C1 segment of cervical spinal cord (tissue), 14 donors: ENCODE measurements around the gene DDN.

Experiments used
- DNase-seq, 14 donors: peaks; one replicate each; lab custom pipeline; 2025; lab: John Stamatoyannopoulos, UW

The DDN gene

DNA sequence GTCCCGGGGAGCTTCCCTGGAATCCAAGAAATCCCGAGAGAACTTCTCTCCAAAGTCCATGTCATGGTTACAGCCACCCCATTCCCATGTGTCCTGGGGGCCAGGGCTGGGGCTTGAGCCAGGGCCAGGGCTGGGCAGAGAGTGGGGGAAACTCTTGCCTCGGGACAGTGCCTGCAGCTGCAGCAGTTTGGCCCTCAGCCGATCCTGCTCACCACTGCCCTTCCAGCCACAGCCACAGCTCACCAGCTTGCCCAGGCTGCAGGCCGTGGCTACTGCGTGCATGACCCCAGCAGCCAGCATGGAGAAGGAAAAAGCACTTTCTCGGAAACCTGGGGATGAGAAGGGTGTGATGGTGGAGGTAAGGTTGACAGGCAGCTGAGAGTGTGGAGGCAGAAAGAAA, 31.2 kb downstream of the DDN start:
- no peak for DNase-seq

DNA sequence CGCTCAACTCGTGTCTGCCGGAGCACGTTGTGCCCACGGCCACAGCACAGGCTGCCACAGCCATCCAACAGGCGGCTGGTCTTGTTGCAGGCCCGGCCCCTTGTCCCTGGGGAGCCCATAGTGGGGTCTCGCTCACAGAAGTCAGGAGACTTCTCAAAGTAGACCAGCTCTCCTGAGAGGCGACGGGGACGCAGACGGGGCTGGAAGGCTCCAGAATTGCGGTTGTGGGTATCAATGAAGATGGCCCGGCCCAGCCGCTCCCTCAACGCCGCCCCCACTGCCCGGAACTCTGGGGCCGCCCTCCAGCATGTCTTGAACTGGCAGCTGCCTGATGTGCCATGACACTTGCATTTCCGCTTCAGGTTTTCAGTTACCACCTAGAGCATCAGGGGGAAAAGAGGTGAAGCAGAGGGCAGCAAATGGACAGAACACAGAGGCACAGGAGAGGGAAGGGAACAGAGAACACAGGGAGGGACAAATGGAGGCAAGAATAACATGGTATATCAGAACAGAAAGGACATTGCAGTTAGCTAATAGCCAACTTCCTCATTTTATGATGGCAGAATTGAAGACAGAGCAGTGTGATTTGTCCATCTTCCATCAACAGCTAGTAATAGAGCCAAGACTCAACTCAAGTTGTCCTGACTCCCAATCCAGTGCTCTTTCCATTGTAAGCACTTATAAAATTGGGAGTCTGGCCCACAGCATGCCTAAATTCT, 32.8 kb downstream of the DDN start:
- no peak for DNase-seq

DNA sequence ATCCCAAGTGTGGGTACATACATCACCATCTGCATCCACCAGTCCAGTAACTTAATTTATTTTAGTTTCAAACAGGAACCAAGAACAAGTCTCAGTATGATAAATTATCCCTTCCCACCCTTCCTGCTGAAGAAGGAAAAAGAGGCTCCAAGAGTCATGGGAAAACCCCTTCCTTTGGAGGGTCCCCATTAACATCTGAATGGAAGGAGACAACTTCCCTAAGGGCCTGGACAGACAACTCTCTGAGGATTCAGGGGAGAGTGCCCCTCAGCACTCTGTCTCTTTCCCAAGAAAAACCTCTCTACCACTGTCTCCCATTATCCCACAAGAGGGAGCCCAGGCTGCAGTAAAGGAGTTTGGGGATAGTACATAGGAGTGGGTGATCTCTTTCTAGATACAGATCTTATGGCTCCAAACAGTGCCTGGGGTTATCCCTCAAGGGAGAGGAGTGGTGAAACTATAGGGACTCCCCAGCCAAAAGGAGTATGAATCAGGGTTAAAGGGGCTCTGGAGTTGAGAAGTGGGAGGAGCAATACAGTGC, 33.8 kb downstream of the DDN start:
- no peak for DNase-seq

DNA sequence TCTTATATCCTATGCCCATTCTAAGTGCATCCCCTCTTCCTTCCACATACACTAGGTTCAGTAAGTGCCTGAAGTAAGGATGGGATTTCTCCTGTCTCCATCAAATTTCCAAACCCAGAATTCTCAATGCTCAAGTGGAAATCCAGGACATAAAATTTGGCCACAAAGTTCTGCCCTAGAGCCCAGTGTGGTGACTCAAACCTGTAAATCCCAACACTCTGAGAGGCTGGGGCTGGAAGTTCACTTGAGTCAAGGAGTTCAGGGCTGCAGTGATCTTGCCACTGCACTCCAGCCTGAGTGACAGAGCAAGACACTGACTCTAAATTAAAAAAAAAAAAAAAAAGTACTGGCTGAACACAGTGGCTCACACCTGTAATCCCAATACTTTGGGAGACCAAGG, 37.4 kb downstream of the DDN start:
- no peak for DNase-seq

DNA sequence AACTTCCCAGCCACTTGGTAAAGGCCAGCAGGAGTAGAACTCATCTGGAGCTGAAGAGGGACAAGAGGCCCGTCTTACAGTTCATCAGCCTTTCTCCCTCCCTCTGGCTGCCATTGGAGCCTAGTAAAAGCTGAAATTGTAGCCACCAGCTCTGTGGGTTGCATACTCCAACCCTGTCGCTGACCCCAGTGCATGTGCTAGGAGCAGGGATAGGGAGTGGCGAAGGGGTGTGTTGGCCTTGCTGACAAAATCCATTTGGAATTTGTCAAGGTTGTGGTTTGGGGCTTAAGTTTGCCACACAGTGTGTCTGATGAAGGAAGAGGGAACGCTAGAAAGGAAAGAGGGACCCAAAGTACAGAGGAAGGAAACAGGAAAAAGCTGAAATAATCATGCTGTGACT, 37.8 kb downstream of the DDN start:
- DNase-seq = no peak

DNA sequence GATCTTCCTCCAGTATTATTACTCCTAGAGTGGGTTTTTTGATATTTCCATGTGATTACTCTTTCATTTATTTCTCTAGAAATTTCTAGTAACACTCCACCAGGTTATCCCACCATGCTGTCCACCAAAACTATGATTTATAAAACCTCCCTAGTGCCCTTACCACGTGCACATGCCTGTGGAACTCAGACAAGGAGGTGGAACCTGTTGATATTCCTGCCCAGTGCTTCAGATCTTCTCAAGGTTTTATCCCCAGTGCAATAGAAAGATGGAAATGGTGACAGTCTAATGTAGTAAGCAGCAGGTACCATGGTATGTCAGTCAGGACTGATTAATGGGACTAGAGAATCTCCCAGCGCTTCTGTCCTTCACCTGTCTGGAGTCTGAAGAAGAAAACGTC, 38.3 kb downstream of the DDN start:
- DNase-seq = no peak

DNA sequence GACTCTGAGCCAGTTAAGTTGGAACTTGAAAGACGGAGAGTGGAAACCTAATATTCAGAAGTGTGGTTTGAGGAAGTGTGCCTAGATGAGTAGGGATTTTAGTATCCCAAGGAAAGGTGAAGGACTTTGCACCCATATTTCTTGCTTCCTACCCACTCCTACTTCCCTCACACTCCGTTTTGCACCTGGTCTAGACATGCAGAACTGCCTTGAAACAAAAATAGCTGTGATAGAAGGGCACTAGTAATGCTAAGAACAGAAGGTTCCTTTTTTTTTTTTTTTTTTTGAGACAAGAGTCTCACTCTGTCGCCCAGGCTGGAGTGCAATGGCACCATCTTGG, 41.2 kb downstream of the DDN start:
- no peak for DNase-seq

DNA sequence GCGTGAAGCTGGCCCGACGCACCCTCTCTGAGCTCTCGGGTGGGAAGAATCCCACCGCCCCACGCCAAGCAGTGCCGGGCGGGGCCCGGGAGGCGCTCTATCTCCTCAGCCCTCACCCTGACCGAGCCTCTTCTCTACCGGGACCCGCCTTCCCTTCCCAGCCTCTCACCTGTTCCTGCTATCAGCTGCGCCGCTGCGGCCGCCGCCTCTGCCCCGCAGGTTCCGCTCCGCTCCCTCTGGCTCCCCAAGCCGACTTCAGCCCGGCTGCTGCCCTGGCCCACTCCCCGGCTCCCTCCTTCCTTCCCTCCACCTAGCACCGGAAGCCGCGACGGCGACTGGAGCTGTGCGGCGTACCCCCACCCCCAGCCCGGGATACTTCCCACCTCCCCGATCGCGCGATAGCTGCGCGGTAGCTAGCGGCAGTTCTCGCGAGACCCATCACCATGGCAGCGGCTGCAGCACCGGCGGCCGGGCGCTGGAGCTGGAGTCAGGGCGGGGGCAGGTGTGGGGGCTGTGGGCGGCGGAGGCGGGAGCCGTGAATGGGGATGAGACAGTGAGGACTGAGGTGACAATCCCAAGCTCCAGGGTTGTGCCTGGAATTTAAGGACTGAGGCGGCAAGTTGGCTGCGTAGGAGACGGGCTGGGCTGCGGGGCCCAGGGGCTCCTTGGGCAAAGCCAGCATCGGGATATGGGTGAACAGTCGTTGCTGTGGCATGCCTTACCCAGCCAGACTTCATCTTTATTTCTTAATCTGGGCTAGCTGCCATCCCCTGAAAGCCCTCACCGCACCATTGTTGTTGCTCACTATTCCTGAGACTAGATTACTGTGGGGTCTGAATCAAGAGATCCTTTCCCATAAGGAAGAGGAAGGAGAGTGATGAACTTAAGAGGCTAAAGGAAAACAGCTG, 41.8 kb downstream of the DDN start, which contains the start of gene ARF3:
ARF3 (minus strand) TSS at position 347 of the 908 bp plus-strand sequence. CDS start 16,392 bp downstream, outside the sequence.
- DNase-seq = peak; percentile 16 to 87 (median 74)

DNA sequence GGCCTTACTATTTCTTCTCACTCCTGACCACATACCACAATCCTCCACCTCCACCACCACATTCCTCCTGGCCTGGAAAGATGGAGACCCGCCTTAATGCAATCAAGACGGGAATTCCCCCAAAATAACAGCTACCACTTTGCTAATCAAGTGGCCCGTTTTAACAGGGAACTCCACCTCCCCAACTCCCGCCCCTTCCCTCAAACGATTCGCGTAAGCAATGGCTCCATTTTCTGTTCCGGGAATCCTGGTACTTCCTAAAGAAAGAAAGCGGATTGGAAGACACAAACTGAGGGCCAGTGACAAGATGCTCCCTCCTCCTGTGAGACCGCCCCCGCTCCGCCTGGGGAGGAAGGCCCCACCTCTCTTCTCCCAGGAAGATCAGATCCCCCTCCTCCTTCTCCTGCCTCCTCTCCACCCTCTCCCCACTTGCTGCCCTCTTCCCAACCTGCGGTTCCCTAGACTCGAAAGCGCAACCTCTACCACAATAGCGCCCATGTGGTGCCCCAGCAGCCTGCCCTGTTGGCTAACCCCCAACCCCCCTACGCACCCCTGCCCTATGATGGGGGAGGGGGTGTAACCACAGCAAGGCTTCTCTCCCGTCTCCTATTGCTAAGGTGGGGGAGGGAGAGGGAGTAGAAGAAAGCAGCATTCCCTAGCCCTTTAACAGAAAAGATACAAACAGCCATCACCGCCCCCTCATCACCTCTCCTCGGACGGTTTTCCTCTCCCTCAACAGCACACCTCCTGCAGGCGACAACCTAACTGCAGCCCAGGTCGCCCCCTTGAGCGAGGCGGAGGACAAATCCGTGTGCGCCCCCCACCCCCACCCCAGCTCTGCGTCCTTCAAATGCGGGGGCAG, 42.7 kb downstream of the DDN start:
- peak in 12 of 14 donors; percentile 25 to 85 (median 54) for DNase-seq

DNA sequence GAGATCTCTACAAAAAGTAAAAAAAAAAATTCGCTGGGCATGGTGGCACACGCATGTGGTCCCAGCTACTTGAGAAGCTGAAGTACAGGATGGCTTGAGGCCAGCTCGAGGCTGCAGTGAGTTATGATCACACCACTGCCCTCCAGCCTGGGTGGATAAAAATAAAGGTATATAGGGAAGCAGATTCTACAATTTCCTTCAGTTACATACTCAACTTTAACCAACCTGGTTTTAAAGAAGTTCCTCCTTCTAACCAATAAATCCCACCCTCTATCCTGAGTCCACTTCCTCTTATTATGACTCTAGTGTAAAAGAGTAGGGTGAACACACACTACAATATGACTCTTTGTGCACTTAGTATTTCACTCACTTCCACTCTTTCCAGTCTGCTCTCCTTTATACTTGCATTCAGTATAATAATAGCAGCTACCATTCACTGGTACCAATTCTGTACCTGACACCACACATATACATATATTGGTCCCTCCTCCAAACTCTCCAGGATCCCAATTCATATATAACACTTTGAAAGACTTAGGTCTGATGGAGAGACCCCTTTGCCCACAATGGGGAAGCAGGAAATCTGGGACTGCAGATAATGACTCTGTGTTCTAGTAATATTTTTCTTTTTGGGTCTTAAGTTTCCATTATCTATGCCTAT, 44.2 kb downstream of the DDN start:
- no peak for DNase-seq

DNA sequence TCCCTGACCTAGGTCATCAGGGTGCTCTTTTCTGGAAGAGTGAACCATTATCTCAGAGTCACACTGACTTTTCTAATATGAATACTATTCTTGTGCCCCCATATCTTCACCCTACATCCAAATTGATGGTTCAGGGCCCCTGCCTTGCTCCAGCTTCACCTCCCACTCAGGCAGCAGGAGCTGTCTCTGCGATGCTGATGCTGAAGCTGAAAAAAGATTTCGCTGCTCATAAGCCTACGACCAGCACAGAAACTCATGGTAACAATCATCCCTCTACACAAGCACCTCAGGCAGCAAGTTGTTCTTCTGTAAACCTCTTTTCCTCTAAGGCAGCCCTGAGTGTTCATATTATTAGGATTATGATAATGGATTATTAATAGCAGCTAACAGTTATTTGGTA, 45.1 kb downstream of the DDN start:
- no peak for DNase-seq

DNA sequence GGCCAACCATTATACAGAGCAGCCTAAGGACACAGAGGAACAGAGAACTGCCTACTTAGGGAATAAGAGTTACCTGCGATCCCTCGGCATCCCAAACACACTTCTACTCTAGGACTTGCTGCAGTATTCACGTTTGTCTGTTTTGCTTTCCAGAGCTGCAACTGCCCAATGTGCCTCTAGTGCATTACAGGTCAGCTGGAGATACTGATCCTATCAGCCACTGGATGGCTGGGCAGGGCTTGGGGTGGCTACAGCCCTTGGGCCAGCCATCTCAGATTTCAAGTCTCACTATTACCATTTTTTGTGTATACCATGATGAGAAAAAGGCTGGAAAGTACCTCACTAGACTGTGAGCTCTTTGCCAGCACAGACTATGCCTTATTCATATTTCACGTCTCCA, 46.5 kb downstream of the DDN start:
- DNase-seq = no peak

DNA sequence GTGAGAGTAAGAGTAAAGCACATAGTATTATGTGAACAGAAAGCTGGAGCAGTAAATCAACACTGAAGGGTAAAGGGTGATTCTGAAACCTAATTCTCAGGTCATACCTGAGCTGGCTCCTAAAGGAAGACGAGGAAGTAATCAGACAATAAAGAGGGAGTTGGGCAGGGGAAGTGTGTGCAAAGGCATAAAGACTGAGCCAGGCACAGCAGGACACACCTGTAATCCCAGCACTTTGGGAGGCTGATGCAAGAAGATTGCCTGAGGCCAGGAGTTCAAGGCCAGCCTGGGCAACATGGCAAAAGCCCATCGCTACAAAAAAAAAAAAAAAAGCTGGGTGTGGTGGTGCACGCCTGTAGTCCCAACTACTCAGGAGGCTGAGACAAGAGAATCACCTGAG, 51.4 kb downstream of the DDN start:
- no peak for DNase-seq

DNA sequence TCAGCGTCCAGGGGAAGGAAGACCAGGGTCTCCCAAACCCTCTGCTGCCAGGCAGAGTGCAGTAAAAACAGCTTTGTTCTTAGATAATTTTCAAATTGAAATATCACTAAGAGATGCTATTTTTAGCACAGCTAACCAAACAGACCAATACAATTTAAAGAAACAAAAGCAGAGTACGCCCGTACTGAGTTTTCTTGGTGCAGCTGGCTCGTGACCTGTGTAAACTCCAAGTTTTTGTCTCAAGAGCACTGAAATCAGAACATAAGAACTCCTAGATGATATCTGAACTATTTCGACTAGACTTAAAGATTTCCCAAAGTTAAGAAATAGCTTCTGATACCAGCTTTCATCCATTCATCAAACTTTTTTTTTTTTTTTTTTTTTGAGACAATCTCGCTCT, 52.2 kb downstream of the DDN start:
- DNase-seq = no peak

DNA sequence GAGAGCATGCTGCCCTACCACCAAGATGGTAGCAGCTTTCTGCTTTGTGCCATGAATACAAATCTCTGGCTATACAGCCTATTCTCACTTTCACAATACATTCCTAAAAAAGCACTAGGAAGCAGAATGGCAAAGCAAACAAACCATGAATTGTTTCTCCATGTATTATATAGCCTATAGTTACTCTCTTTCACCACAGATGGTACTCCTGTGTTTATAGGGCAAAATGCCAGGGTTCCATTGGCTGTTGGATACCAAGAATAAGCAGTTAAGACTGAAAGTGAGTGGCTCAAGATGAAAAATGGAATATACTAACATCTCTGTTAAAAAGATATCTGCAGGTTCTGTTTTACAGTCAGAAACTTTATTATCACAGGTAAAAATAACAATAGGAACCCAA, 53.0 kb downstream of the DDN start:
- DNase-seq = peak in 1 of 14 donors; percentile 59
